GM21515 (cell line): ENCODE data around the gene TAS2R10.

ENCODE experiments used
- ATAC-seq: cut with Tn5 transposase; IDR thresholded peaks from one replicate; pipeline ENCODE4 v1.9.1; 2021; ENCODE audit not compliant: unreplicated experiment

TAS2R10 gene

GRCh38 chr12:10779103-10779502, 47.1 kb downstream of the TAS2R10 start:
- ATAC-seq, result no peak
